ENCODE measurements around the gene ABCB1. TPM values are rescaled to one million over a fixed set of nuclear protein-coding genes. Genes with fewer than 3 reads are reported as not detected.

ABCB1 gene
- total RNA-seq, 1 donor from 2014 or later: not detected

- no peaks in the 10 kb centered on the region for H3K36me3 ChIP-seq
- H3K4me2 ChIP-seq: no peak overlapping the region
- no peaks in the 10 kb centered on the region for H3K27me3 ChIP-seq
- no peaks in the 10 kb centered on the region for H3K79me2 ChIP-seq (ENCODE audit: low read depth)
- H3K9ac ChIP-seq: no peak overlapping the region
- H4K20me1 ChIP-seq (ENCODE audit: low read depth): no peaks in the 10 kb centered on the region
- no peak for DNase-seq (ENCODE audit: low spot score)
- H3K27ac ChIP-seq: no peak overlapping the region
- H3K27me3 Mint-ChIP-seq (ENCODE audit: insufficient read depth, low read depth): no peaks in the 10 kb centered on the region
- no peak overlapping the region for H2AFZ ChIP-seq (replicated peaks)
- no peaks in the 10 kb centered on the region for H3K36me3 Mint-ChIP-seq
- H3K4me1 Mint-ChIP-seq: no peaks in the 10 kb centered on the region
- TF ChIP-seq EZH2 (IDR thresholded peaks at IDR 0.05) (no peak), CTCF (IDR thresholded peaks at IDR 0.05) (no peak), EZH2phosphoT487 (IDR thresholded peaks at IDR 0.05) (no peak)
- H3F3A ChIP-seq (ENCODE audit: low read depth): no peaks in the 10 kb centered on the region
- H3K4me3 Mint-ChIP-seq: no peak overlapping the region
- no peaks in the 10 kb centered on the region for H3K4me1 ChIP-seq
- H3K9me3 Mint-ChIP-seq: peaks cover 2% of the 10 kb centered on the region
- H3K4me3 ChIP-seq: no peak overlapping the region
- no peak overlapping the region for H3K27ac Mint-ChIP-seq
- no peaks in the 10 kb centered on the region for H3K9me3 ChIP-seq (ENCODE audit: low read depth)
Observed at GRCh38 chr7:87570178-87570577, 30.5 kb downstream of the ABCB1 start.

GRCh38 chr7:87567052-87567451 lies 33.6 kb downstream of the ABCB1 start:
- Histone ChIP-seq H3K79me2 (ENCODE audit: low read depth) (no peaks in the 10 kb centered on the region), H3K27ac (no peak overlapping the region), H3K4me2 (no peak overlapping the region), H2AFZ (replicated peaks) (no peak overlapping the region), H3F3A (ENCODE audit: low read depth) (no peaks in the 10 kb centered on the region), H4K20me1 (ENCODE audit: low read depth) (no peaks in the 10 kb centered on the region), H3K4me3 (no peak overlapping the region), H3K36me3 (no peaks in the 10 kb centered on the region), H3K9ac (no peak overlapping the region), H3K9me3 (ENCODE audit: low read depth) (no peaks in the 10 kb centered on the region), H3K4me1 (no peaks in the 10 kb centered on the region), H3K27me3 (no peaks in the 10 kb centered on the region)
- H3K36me3 Mint-ChIP-seq: no peaks in the 10 kb centered on the region
- H3K4me1 Mint-ChIP-seq: no peaks in the 10 kb centered on the region
- DNase-seq (ENCODE audit: low spot score): no peak
- no peaks in the 10 kb centered on the region for H3K9me3 Mint-ChIP-seq
- H3K27me3 Mint-ChIP-seq (ENCODE audit: insufficient read depth, low read depth): no peaks in the 10 kb centered on the region
- no peak overlapping the region for H3K4me3 Mint-ChIP-seq
- no peak for TF ChIP-seq CTCF (IDR thresholded peaks at IDR 0.05)
- no peak for TF ChIP-seq EZH2phosphoT487 (IDR thresholded peaks at IDR 0.05)
- TF ChIP-seq EZH2 (IDR thresholded peaks at IDR 0.05): no peak
- H3K27ac Mint-ChIP-seq: no peak overlapping the region

- H3K4me1 ChIP-seq: no peaks in the 10 kb centered on the region
- TF ChIP-seq CTCF (IDR thresholded peaks at IDR 0.05): no peak
- no peak for TF ChIP-seq EZH2phosphoT487 (IDR thresholded peaks at IDR 0.05)
- TF ChIP-seq EZH2 (IDR thresholded peaks at IDR 0.05): no peak
- no peak for DNase-seq (ENCODE audit: low spot score)
- no peaks in the 10 kb centered on the region for H3K9me3 ChIP-seq (ENCODE audit: low read depth)
- H3K4me1 Mint-ChIP-seq: no peaks in the 10 kb centered on the region
- H3K27me3 Mint-ChIP-seq (ENCODE audit: insufficient read depth, low read depth): no peaks in the 10 kb centered on the region
- no peak overlapping the region for H3K27ac ChIP-seq
- no peak overlapping the region for H3K4me3 ChIP-seq
- H3K36me3 Mint-ChIP-seq: no peaks in the 10 kb centered on the region
- H3K9me3 Mint-ChIP-seq: no peaks in the 10 kb centered on the region
- no peak overlapping the region for H3K4me2 ChIP-seq
- H3K4me3 Mint-ChIP-seq: no peak overlapping the region
- no peak overlapping the region for H3K9ac ChIP-seq
- no peaks in the 10 kb centered on the region for H4K20me1 ChIP-seq (ENCODE audit: low read depth)
- no peak overlapping the region for H3K27ac Mint-ChIP-seq
- no peaks in the 10 kb centered on the region for H3K36me3 ChIP-seq
- H2AFZ ChIP-seq (replicated peaks): no peak overlapping the region
- no peaks in the 10 kb centered on the region for H3K27me3 ChIP-seq
- no peaks in the 10 kb centered on the region for H3F3A ChIP-seq (ENCODE audit: low read depth)
- no peaks in the 10 kb centered on the region for H3K79me2 ChIP-seq (ENCODE audit: low read depth)
Observed at GRCh38 chr7:87566311-87566900, 34.3 kb downstream of the ABCB1 start.
